ENCODE results near the gene CCDC157. TPM values are rescaled to one million over a fixed set of nuclear protein-coding genes. Genes with fewer than 3 reads are reported as not detected.

CCDC157 gene
- polyA plus RNA-seq, 1 donor from 2014 or later: 32.2 TPM

GRCh38 chr22:30373331-30374325, 16.8 kb downstream of the CCDC157 start:
- no peaks in the 10 kb centered on the region for H3K9me2 ChIP-seq (ENCODE audit: insufficient read depth, low read length)
- no peaks in the 10 kb centered on the region for H3K79me2 ChIP-seq (replicated peaks; ENCODE audit: insufficient read depth, low read length)
- no peak overlapping the region for H3K27ac ChIP-seq (ENCODE audit: low read length)
- H2AFZ ChIP-seq (ENCODE audit: low read depth, low read length): no peak overlapping the region
- H3F3A ChIP-seq (ENCODE audit: insufficient read depth, low read length, poor library complexity, severe bottlenecking): no peaks in the 10 kb centered on the region
- no peaks in the 10 kb centered on the region for H4K20me1 ChIP-seq (ENCODE audit: insufficient read depth)
- no peaks in the 10 kb centered on the region for H3K9me3 ChIP-seq (ENCODE audit: low read length)
- no peak overlapping the region for H3K9ac ChIP-seq (ENCODE audit: low read length)
- H3K27me3 ChIP-seq (ENCODE audit: insufficient read depth, low read depth, low read length): no peaks in the 10 kb centered on the region
- no peak overlapping the region for H3K4me2 ChIP-seq (ENCODE audit: low read length)
- TF ChIP-seq EZH2 (IDR thresholded peaks at IDR 0.05; ENCODE audit: borderline replicate concordance, insufficient read depth, low read length, poor library complexity, severe bottlenecking) (no peak), EP300 (conservative IDR thresholded peaks at IDR 0.05; ENCODE audit: poor library complexity, severe bottlenecking) (no peak), POLR2AphosphoS5 (IDR thresholded peaks at IDR 0.05) (no peak), CTCF (IDR thresholded peaks at IDR 0.05; ENCODE audit: poor library complexity, severe bottlenecking) (no peak), RAD21 (conservative IDR thresholded peaks at IDR 0.05) (no peak), SMC3 (conservative IDR thresholded peaks at IDR 0.05; ENCODE audit: poor library complexity) (no peak), MXI1 (conservative IDR thresholded peaks at IDR 0.05; ENCODE audit: poor library complexity, severe bottlenecking) (no peak), TAF1 (IDR thresholded peaks at IDR 0.05; ENCODE audit: low read depth) (no peak)
- TF ChIP-seq, protein P1, sequence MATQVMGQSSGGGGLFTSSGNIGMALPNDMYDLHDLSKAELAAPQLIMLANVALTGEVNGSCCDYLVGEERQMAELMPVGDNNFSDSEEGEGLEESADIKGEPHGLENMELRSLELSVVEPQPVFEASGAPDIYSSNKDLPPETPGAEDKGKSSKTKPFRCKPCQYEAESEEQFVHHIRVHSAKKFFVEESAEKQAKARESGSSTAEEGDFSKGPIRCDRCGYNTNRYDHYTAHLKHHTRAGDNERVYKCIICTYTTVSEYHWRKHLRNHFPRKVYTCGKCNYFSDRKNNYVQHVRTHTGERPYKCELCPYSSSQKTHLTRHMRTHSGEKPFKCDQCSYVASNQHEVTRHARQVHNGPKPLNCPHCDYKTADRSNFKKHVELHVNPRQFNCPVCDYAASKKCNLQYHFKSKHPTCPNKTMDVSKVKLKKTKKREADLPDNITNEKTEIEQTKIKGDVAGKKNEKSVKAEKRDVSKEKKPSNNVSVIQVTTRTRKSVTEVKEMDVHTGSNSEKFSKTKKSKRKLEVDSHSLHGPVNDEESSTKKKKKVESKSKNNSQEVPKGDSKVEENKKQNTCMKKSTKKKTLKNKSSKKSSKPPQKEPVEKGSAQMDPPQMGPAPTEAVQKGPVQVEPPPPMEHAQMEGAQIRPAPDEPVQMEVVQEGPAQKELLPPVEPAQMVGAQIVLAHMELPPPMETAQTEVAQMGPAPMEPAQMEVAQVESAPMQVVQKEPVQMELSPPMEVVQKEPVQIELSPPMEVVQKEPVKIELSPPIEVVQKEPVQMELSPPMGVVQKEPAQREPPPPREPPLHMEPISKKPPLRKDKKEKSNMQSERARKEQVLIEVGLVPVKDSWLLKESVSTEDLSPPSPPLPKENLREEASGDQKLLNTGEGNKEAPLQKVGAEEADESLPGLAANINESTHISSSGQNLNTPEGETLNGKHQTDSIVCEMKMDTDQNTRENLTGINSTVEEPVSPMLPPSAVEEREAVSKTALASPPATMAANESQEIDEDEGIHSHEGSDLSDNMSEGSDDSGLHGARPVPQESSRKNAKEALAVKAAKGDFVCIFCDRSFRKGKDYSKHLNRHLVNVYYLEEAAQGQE (IDR thresholded peaks at IDR 0.05; ENCODE audit: borderline replicate concordance): no peak
- H3K4me3 ChIP-seq (ENCODE audit: low read length): no peak overlapping the region
- no peaks in the 10 kb centered on the region for H3K36me3 ChIP-seq (ENCODE audit: insufficient read depth, low read length)

- H3K27ac ChIP-seq (ENCODE audit: low read length): no peak overlapping the region
- H3K36me3 ChIP-seq (ENCODE audit: insufficient read depth, low read length): peaks cover 5% of the 10 kb centered on the region
- H3K4me3 ChIP-seq (ENCODE audit: low read length): no peak overlapping the region
- H3K79me2 ChIP-seq (replicated peaks; ENCODE audit: insufficient read depth, low read length): no peaks in the 10 kb centered on the region
- TF ChIP-seq EP300 (conservative IDR thresholded peaks at IDR 0.05; ENCODE audit: poor library complexity, severe bottlenecking) (no peak), EZH2 (IDR thresholded peaks at IDR 0.05; ENCODE audit: borderline replicate concordance, insufficient read depth, low read length, poor library complexity, severe bottlenecking) (no peak), POLR2AphosphoS5 (IDR thresholded peaks at IDR 0.05) (no peak)
- TF ChIP-seq, protein P1 (IDR thresholded peaks at IDR 0.05; ENCODE audit: borderline replicate concordance): no peak
- H3K27me3 ChIP-seq (ENCODE audit: insufficient read depth, low read depth, low read length): no peaks in the 10 kb centered on the region
- H3K9ac ChIP-seq (ENCODE audit: low read length): no peak overlapping the region
- no peaks in the 10 kb centered on the region for H3K9me2 ChIP-seq (ENCODE audit: insufficient read depth, low read length)
- no peaks in the 10 kb centered on the region for H3K9me3 ChIP-seq (ENCODE audit: low read length)
- no peak overlapping the region for H2AFZ ChIP-seq (ENCODE audit: low read depth, low read length)
- H4K20me1 ChIP-seq (ENCODE audit: insufficient read depth): no peaks in the 10 kb centered on the region
- H3F3A ChIP-seq (ENCODE audit: insufficient read depth, low read length, poor library complexity, severe bottlenecking): no peaks in the 10 kb centered on the region
- no peak overlapping the region for H3K4me2 ChIP-seq (ENCODE audit: low read length)
Observed at GRCh38 chr22:30375312-30375849, 18.6 kb downstream of the CCDC157 start.
